ENCODE measurements around the gene ST6GALNAC4.

DNA sequence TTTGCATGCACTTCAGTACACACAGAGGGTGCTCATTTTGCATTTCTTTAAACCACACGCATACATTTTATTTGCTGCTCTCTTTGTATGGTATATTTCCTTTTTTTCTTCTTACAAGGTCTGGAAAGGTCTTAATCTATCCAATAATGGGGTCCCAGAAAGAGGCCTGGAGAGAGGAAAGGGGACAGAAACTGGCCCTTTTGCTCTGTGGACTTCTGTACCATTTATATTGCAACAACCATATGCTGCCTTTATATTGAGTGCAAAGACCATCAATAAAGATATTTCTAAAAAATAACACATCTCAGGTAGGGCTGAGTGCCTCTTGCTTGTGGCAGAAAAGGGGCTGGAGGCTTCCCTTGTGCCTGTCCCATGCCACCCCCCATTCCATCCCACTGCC is 36.3 kb upstream of the ST6GALNAC4 start:
- TF ChIP-seq, protein P1, sequence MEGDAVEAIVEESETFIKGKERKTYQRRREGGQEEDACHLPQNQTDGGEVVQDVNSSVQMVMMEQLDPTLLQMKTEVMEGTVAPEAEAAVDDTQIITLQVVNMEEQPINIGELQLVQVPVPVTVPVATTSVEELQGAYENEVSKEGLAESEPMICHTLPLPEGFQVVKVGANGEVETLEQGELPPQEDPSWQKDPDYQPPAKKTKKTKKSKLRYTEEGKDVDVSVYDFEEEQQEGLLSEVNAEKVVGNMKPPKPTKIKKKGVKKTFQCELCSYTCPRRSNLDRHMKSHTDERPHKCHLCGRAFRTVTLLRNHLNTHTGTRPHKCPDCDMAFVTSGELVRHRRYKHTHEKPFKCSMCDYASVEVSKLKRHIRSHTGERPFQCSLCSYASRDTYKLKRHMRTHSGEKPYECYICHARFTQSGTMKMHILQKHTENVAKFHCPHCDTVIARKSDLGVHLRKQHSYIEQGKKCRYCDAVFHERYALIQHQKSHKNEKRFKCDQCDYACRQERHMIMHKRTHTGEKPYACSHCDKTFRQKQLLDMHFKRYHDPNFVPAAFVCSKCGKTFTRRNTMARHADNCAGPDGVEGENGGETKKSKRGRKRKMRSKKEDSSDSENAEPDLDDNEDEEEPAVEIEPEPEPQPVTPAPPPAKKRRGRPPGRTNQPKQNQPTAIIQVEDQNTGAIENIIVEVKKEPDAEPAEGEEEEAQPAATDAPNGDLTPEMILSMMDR (IDR thresholded peaks at IDR 0.05; ENCODE audit: low read depth, low read length, poor library complexity, severe bottlenecking): no peak
- TF ChIP-seq EZH2phosphoT487 (IDR thresholded peaks at IDR 0.05; ENCODE audit: borderline replicate concordance, low read length): no peak

All from DOHH2 (cell line).